ENCODE measurements around the gene C12orf42.
A peak's percentile ranks its signal among the peaks of the same experiment; 100 is the strongest.

Gene C12orf42

DNA sequence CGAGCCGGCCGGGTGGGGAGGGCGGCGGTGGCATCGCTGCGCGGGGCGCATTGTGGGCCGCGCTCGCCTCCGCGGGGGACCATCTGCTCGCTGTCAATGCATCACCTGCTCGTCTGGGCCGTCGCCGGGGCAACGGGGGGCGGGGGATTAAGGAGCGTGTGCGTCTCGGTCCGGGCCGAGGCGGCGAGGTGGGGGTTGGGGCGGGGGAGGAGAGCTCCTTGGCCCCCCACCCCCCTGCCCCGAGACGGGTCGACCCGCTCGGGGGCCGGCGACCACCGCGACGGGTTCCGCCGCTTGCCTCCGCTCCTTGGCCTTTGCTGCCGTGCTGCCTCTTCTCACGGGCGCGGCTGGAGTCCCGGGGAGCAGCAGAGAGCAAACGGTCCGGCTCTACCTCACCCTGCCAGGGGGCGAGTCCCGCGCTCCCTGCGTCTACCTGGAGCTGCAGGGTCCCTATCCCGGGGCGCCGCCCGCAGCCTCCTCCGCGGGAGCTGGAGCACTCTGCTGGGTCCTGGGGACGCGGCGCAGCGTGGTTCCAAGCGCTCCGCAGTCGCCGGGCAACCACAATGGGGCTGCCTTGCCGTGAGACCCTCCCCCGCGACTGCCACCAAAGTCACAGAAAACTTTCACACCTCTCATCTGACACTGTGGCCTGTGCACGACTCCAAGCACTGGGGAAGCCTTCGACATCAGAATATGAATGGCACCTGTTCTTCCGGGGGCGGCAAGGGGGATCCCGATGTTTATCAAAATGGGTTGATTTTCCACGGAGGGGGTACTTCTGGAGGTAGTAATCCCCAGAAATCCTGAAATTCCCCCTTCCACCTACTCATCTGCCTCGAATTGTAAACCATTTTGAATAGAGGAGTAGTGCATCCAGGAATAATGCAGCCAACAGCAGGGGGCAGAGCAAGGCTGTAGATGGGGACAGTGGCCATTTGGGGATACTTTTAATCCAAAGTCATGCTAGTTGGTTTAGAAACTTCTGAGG is at the start of gene C12orf42:
C12orf42 (minus strand) TSS at position 500 of the 988 bp plus-strand sequence. CDS start 17,542 bp downstream, outside the sequence.
- no peak for DNase-seq (ENCODE audit: extremely low read depth, low read depth)
- no peak within 1 kb of the TSS for H3K4me3 ChIP-seq (replicated peaks; ENCODE audit: low read depth, low read length)
- TF ChIP-seq CTCF (IDR thresholded peaks at IDR 0.05; ENCODE audit: low read depth, low read length, missing control alignments) = peak; percentile 55

DNA sequence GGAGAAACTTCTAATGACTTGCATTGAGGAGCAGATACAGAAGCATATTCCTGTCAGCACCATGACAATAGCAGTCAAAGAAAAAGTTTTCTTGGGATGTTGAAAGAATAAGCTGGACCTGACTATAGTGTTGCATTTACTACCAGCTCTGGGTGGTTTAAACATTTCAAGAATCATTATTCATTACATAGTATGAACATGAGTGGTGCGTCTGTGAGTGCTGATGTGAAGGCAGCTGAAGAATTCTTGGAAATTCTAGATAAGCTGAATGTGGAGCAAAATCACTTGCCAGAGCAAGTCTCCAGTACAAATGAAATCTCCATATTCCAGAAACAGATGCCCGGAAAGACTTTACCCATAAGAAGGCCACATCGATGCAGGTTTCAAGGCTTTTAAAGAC is 46.3 kb upstream of the C12orf42 start:
- no peak overlapping the region for H3K4me3 ChIP-seq (replicated peaks; ENCODE audit: low read depth, low read length)
- TF ChIP-seq CTCF (IDR thresholded peaks at IDR 0.05; ENCODE audit: low read depth, low read length, missing control alignments) = no peak
- no peak for DNase-seq (ENCODE audit: extremely low read depth, low read depth)

DNA sequence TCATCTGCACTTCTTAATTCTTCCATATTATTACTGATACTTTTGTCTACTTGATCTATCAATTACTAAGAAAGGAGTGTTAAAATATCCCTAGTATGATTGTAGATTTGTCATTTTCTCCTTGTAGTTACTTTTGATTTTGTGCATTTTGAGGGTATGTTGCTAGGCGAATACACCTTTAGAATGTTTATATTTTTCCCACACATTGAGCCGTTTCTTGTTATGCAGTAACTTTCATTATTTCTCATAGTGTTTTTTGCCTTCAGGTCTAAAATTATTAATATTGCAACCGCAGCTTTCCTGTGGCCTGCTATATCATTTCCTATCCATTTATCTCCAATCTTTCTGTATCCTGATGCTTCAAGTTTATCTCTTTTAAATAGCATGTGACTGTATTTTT is 44.6 kb upstream of the C12orf42 start:
- no peak overlapping the region for H3K4me3 ChIP-seq (replicated peaks; ENCODE audit: low read depth, low read length)
- DNase-seq (ENCODE audit: extremely low read depth, low read depth) = no peak
- no peak for TF ChIP-seq CTCF (IDR thresholded peaks at IDR 0.05; ENCODE audit: low read depth, low read length, missing control alignments)

- no peak for TF ChIP-seq CTCF (IDR thresholded peaks at IDR 0.05; ENCODE audit: low read depth, low read length, missing control alignments)
- no peak overlapping the region for H3K4me3 ChIP-seq (replicated peaks; ENCODE audit: low read depth, low read length)
- DNase-seq (ENCODE audit: extremely low read depth, low read depth) = no peak
Measured at GRCh38 chr12:103538397-103538796, 42.6 kb upstream of the C12orf42 start.

DNA sequence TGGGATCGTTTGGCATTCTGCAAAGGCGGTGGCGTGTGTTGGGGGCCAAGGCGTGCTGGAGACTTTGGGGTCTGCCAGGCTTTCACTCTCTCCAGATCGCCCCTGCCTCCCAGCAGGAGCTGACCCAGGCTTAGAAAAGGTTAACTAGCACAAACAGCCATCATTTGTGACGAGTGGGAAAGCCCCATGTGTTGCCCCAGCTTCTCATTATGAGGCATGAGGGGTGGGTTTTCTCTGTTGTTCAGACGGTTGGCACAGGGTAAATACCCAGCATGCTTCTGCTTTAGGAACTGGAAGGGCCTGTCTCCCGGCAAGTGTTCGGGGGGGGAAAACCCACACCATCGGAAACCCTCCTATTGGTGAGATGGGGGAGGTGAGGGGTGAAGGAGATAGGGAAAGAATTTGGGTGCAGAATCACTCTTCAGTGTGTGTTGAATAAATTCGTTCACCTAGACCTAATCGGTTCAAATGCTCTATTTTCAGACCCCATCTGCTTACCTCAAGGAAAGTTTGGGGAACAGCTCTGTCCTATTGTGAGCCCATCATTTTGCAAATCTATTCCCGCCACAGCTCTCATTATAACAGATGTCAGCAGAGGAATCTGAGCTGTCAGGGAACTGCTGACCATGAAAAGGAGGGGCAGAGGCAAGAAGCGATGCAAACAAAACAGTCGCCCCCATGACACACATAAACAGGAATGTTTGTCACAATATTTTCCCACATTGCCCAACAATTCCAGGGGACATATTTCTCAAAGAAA is 34.7 kb upstream of the C12orf42 start:
- TF ChIP-seq CTCF (IDR thresholded peaks at IDR 0.05; ENCODE audit: low read depth, low read length, missing control alignments) = no peak
- DNase-seq (ENCODE audit: extremely low read depth, low read depth) = no peak

DNA sequence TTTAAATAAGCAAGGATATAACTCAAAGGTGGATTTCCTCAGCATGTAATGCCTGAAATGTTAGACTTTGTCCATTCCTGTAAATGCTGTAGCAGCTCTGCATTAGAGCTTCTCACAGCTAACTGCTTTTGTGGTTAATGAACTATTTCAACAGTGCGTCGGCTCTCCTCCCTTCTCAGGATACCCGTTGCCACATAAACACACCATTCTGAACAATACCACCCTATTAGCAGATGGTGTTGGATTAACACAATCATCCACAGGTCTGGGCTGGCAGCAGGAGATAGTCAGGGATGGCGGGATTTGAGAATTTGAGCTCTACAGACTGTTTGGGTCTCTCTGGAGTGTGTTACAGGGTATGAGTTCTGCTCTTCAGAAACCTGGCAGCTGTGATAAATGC is 33.5 kb upstream of the C12orf42 start:
- TF ChIP-seq CTCF (IDR thresholded peaks at IDR 0.05; ENCODE audit: low read depth, low read length, missing control alignments) = no peak

More for the DNA sequence above, 34.7 kb upstream of the C12orf42 start:
- H3K4me3 ChIP-seq (replicated peaks; ENCODE audit: low read depth, low read length) = no peak overlapping the region

More for the DNA sequence above, 33.5 kb upstream of the C12orf42 start:
- H3K4me3 ChIP-seq (replicated peaks; ENCODE audit: low read depth, low read length) = no peak overlapping the region
- DNase-seq (ENCODE audit: extremely low read depth, low read depth) = no peak
